ENCODE results near the gene AKAP1. TPM values are rescaled to one million over a fixed set of nuclear protein-coding genes. Genes with fewer than 3 reads are reported as not detected.

Gene AKAP1
- total RNA-seq, 2 donors from 2014 or later = 18.7 to 45.3 TPM

DNA sequence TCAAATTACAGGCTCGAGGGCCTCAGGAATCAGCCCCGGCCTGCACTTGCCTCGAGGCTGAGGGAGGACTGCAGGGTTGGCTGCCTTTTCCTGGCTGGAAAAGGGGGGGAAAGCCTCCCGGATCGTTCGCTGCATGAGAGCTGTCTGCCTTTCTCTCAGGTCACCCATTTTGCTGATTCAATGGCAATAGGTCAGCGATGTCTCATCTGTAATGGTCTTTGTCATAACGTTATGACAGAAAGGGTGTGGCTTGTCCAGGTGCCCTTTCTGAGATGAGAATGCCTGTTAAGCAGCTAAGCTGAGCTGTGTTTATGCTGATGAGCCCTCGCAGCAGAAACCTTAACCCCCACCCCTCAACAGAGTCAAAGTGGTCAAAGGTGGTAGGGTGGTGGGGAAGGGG, 81.8 kb downstream of the AKAP1 start:
- no peaks in the 10 kb centered on the region for H3K9me3 Mint-ChIP-seq
- H3K4me1 Mint-ChIP-seq = no peaks in the 10 kb centered on the region
- ATAC-seq (replicated peaks) = no peak
- no peaks in the 10 kb centered on the region for H3K36me3 Mint-ChIP-seq (ENCODE audit: low read depth)
- H3K27me3 Mint-ChIP-seq = peaks cover 17% of the 10 kb centered on the region
- no peak overlapping the region for H3K4me3 Mint-ChIP-seq
- H3K27ac Mint-ChIP-seq = no peak overlapping the region

DNA sequence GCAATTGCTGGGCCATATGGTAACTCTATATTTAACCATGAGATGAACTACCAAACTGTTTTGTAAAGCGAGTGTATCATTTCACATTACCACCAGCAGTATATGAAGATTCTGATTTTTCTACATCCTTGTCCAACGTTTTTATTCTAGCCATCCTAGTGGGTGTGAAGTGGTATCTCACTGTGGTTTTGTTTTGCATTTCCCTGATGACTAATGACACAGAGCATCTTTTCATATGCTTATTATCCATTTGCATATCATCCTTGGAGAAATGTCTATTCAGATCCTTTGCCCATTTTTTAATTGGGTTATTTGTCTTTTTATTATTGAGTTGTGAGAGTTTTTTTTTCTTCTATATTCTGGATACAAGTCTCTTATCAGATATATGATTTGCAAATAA, 83.6 kb downstream of the AKAP1 start:
- no peaks in the 10 kb centered on the region for H3K36me3 Mint-ChIP-seq (ENCODE audit: low read depth)
- ATAC-seq (replicated peaks) = no peak
- no peaks in the 10 kb centered on the region for H3K4me1 Mint-ChIP-seq
- no peak overlapping the region for H3K27ac Mint-ChIP-seq
- no peak overlapping the region for H3K4me3 Mint-ChIP-seq
- H3K27me3 Mint-ChIP-seq = peaks cover 22% of the 10 kb centered on the region
- no peaks in the 10 kb centered on the region for H3K9me3 Mint-ChIP-seq

DNA sequence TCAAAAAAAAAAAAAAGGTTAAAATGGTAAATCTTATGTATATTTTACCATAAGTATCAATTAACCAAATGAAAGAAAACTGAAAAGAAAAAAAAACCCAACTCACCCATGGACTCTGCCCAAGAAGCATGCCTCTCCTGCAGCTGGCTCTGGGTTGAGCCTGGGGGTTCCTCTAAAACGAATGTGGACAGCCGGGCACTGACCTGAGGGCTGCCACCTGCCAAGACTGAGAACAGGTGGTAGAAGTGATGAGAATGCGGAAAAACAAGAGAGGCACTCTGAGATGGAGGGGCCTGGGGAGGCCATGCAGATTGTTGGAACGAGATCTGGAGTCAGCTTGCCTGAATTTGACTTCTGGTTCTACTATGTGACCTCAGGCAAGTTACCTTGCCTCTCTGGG, 85.8 kb downstream of the AKAP1 start:
- Mint-ChIP-seq H3K36me3 (ENCODE audit: low read depth) (no peaks in the 10 kb centered on the region), H3K27ac (no peak overlapping the region), H3K4me1 (no peaks in the 10 kb centered on the region), H3K9me3 (no peaks in the 10 kb centered on the region), H3K27me3 (peaks cover 27% of the 10 kb centered on the region), H3K4me3 (no peak overlapping the region)
- ATAC-seq (replicated peaks) = no peak

Other genes with a start within 250 kb of the AKAP1 start
- gene TRIM25, start 171.2 kb upstream of the AKAP1 start, total RNA-seq = 100 to 1,000 TPM; 121 to 285 TPM
- 10 to 100 TPM; 23.1 to 24.4 TPM for gene COIL, start 124.2 kb upstream of the AKAP1 start, total RNA-seq
- 10 to 100 TPM; 22.8 to 31.9 TPM for gene SCPEP1, start 107.1 kb upstream of the AKAP1 start, total RNA-seq
- 100 to 1,000 TPM in 1 of 2 donors, 10 to 100 TPM in 1; 96.3 to 128 TPM for gene MSI2, start 171.3 kb downstream of the AKAP1 start, total RNA-seq